Neural cell (in vitro differentiated cells): ENCODE measurements around the gene UBASH3B. TPM values are rescaled to one million over a fixed set of nuclear protein-coding genes. Genes with fewer than 3 reads are reported as not detected.

Experiments used
- H2AFZ ChIP-seq: fragments of 200-600, 300-800 bp; sonication (generic), shearing (Covaris generic); 2 replicates; pipeline ENCODE4 v1.6.0; 2014; ENCODE audit warnings: low read depth, mild to moderate bottlenecking, antibody characterized with exemption, low read length, moderate library complexity
- H3F3A ChIP-seq: fragments of 200-600 bp; shearing (Covaris generic); 2 replicates; pipeline ENCODE4 v1.6.1; 2016; ENCODE audit warnings: mild to moderate bottlenecking, moderate library complexity, mixed read lengths, antibody characterized with exemption, low read length; ENCODE audit not compliant: insufficient read depth, poor library complexity, severe bottlenecking
- H3K27ac ChIP-seq: fragments of 200-600, 300-800 bp; sonication (generic), shearing (Covaris generic); 2 replicates; pipeline ENCODE4 v1.5.1; 2014; ENCODE audit warnings: mild to moderate bottlenecking, low read length, moderate library complexity
- H3K27me3 ChIP-seq: fragments of 300-800, 200-600 bp; sonication (generic), shearing (Covaris generic); 2 replicates; pipeline ENCODE4 v1.6.0; 2014; ENCODE audit warnings: mild to moderate bottlenecking, low read depth, low read length, moderate library complexity; ENCODE audit not compliant: insufficient read depth
- H3K36me3 ChIP-seq: fragments of 300-800, 200-600 bp; sonication (generic), shearing (Covaris generic); 2 replicates; pipeline ENCODE4 v1.5.1; 2014; ENCODE audit warnings: mild to moderate bottlenecking, antibody characterized with exemption, low read length, moderate library complexity; ENCODE audit not compliant: insufficient read depth
- H3K4me2 ChIP-seq: fragments of 300-800, 200-600 bp; sonication (generic), shearing (Covaris generic); 2 replicates; pipeline ENCODE4 v1.6.0; 2014; ENCODE audit warnings: mild to moderate bottlenecking, low read length
- H3K4me3 ChIP-seq: fragments of 300-800, 200-600 bp; sonication (generic), shearing (Covaris generic); 2 replicates; pipeline ENCODE4 v1.5.1; 2014; ENCODE audit warnings: mild to moderate bottlenecking, low read length, moderate library complexity
- H3K79me2 ChIP-seq: fragments of 200-600 bp; shearing (Covaris generic); replicated peaks from 2 replicates; pipeline ENCODE4 v1.6.0; 2014; ENCODE audit warnings: mild to moderate bottlenecking, low read length, moderate library complexity; ENCODE audit not compliant: insufficient read depth
- H3K9ac ChIP-seq: fragments of 300-800, 200-600 bp; sonication (generic), shearing (Covaris generic); 2 replicates; pipeline ENCODE4 v1.6.1; 2016; ENCODE audit warnings: mild to moderate bottlenecking, low read length, mixed read lengths
- H3K9me2 ChIP-seq: fragments of 200-600 bp; shearing (Covaris generic); 2 replicates; pipeline ENCODE4 v1.6.1; 2016; ENCODE audit warnings: mild to moderate bottlenecking, low read length, mixed read lengths; ENCODE audit not compliant: insufficient read depth
- H3K9me3 ChIP-seq: fragments of 200-600, 300-800 bp; sonication (generic), shearing (Covaris generic); 2 replicates; pipeline ENCODE4 v1.6.1; 2016; ENCODE audit warnings: mild to moderate bottlenecking, mixed run types, low read length, moderate library complexity, mixed read lengths
- H4K20me1 ChIP-seq: fragments of 200-600 bp; shearing (Covaris generic); 2 replicates; pipeline ENCODE4 v1.6.1; 2016; ENCODE audit warnings: mild to moderate bottlenecking, mixed run types; ENCODE audit not compliant: insufficient read depth
- EP300 ChIP-seq: fragments of 450-650 bp; conservative IDR thresholded peaks from 2 replicates; pipeline ENCODE4 v1.6.1; 2014; ENCODE audit warnings: antibody characterized with exemption, mild to moderate bottlenecking, moderate library complexity; ENCODE audit not compliant: poor library complexity, severe bottlenecking
- EZH2 ChIP-seq: fragments of 200-600, 300-800 bp; shearing (Covaris generic), sonication (generic); IDR thresholded peaks from 2 replicates; pipeline ENCODE4 v1.6.1; 2014; ENCODE audit warnings: antibody characterized with exemption, low read length, borderline replicate concordance, mild to moderate bottlenecking; ENCODE audit not compliant: insufficient read depth, poor library complexity, severe bottlenecking
- MXI1 ChIP-seq: fragments of 450-650 bp; conservative IDR thresholded peaks from 2 replicates; pipeline ENCODE4 v1.6.1; 2014; ENCODE audit warnings: antibody characterized with exemption, mild to moderate bottlenecking; ENCODE audit not compliant: poor library complexity, severe bottlenecking
- POLR2AphosphoS5 ChIP-seq: IDR thresholded peaks from 2 replicates; pipeline ENCODE4 v1.6.1; 2012
- RAD21 ChIP-seq: fragments of 450-650 bp; conservative IDR thresholded peaks from 2 replicates; pipeline ENCODE4 v1.6.1; 2014; ENCODE audit warnings: antibody characterized with exemption, mild to moderate bottlenecking, moderate library complexity
- SMC3 ChIP-seq: fragments of 450-650 bp; conservative IDR thresholded peaks from 2 replicates; pipeline ENCODE4 v1.6.1; 2014; ENCODE audit warnings: antibody characterized with exemption, mild to moderate bottlenecking, moderate library complexity; ENCODE audit not compliant: poor library complexity
- TAF1 ChIP-seq: IDR thresholded peaks from 2 replicates; pipeline ENCODE4 v1.6.1; 2012; ENCODE audit warnings: low read depth
- polyA plus RNA-seq: library from polyadenylated mRNA; depleted of rRNA; stranded (reverse); fragments of >200 nt; gene quantifications from 2 replicates; pipeline ENCODE4 v1.2.3, GENCODE V29; 2014
- TF ChIP-seq, protein P1 (sequence below): fragments of 450-650 bp; IDR thresholded peaks from 2 replicates; pipeline ENCODE4 v1.5.1; 2014; ENCODE audit warnings: antibody characterized with exemption, mild to moderate bottlenecking, moderate library complexity; ENCODE audit not compliant: poor library complexity, severe bottlenecking
- TF ChIP-seq, protein P2 (sequence below): IDR thresholded peaks from 2 replicates; pipeline ENCODE4 v1.6.1; 2012; ENCODE audit warnings: borderline replicate concordance

The UBASH3B gene
- polyA plus RNA-seq, 1 donor from 2014 or later, result 4.2 TPM

DNA sequence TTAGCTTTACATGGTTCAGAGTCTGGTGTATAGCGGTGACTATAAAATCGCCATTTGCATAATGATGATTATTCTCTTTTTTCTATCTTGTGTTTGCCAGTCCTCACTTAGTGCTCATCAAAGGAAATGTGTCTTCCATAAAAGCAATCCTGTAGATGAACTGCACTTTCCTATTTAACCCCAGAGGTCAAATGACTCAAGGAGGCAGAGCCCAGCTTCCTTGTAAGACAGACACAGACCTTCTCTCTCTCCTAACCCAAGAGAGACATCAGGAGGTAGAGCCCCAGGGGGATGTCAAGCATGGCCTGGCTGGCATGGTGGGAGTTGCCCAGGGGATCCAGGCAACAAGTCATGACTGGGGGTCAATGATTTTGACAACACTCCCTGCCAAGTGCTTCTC lies 135.9 kb downstream of the UBASH3B start:
- H3K9me2 ChIP-seq, result no peaks in the 10 kb centered on the region
- H3K27me3 ChIP-seq, result no peaks in the 10 kb centered on the region
- no peaks in the 10 kb centered on the region for H3F3A ChIP-seq
- H3K9ac ChIP-seq, result no peak overlapping the region
- H3K36me3 ChIP-seq, result no peaks in the 10 kb centered on the region
- no peak overlapping the region for H3K4me2 ChIP-seq
- no peak overlapping the region for H3K4me3 ChIP-seq
- TF ChIP-seq MXI1 (no peak), POLR2AphosphoS5 (no peak), RAD21 (no peak), SMC3 (no peak)
- TF ChIP-seq, protein P1, sequence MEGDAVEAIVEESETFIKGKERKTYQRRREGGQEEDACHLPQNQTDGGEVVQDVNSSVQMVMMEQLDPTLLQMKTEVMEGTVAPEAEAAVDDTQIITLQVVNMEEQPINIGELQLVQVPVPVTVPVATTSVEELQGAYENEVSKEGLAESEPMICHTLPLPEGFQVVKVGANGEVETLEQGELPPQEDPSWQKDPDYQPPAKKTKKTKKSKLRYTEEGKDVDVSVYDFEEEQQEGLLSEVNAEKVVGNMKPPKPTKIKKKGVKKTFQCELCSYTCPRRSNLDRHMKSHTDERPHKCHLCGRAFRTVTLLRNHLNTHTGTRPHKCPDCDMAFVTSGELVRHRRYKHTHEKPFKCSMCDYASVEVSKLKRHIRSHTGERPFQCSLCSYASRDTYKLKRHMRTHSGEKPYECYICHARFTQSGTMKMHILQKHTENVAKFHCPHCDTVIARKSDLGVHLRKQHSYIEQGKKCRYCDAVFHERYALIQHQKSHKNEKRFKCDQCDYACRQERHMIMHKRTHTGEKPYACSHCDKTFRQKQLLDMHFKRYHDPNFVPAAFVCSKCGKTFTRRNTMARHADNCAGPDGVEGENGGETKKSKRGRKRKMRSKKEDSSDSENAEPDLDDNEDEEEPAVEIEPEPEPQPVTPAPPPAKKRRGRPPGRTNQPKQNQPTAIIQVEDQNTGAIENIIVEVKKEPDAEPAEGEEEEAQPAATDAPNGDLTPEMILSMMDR, result no peak
- H3K9me3 ChIP-seq, result no peaks in the 10 kb centered on the region
- no peak overlapping the region for H2AFZ ChIP-seq
- H3K79me2 ChIP-seq, result no peaks in the 10 kb centered on the region
- no peak overlapping the region for H3K27ac ChIP-seq
- no peaks in the 10 kb centered on the region for H4K20me1 ChIP-seq

DNA sequence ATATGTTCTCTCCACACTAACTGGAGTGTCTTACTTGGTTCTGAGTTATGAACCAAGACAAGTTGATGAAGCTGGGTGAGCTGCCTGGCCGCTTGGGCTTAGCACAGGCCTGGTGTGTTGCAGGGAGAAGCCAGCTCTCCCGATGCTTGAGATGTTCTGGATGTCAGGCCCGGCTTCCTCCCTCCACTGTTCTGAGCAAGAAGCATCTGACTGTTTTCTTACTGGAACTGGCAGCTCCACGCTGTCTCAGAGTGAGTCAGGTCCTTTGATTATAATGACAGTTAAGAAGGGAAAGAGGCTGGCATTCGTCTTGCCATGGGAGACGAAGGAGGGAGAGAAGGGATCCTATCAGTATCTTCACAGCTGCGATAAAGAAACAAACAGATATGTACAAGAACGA lies 136.3 kb downstream of the UBASH3B start:
- H3K4me3 ChIP-seq, result no peak overlapping the region
- no peak overlapping the region for H3K27ac ChIP-seq
- no peaks in the 10 kb centered on the region for H3K27me3 ChIP-seq
- no peaks in the 10 kb centered on the region for H3K9me3 ChIP-seq
- no peak overlapping the region for H3K9ac ChIP-seq
- no peaks in the 10 kb centered on the region for H3K36me3 ChIP-seq
- no peaks in the 10 kb centered on the region for H3K9me2 ChIP-seq
- H3F3A ChIP-seq, result no peaks in the 10 kb centered on the region
- H3K4me2 ChIP-seq, result no peak overlapping the region
- TF ChIP-seq, protein P2, sequence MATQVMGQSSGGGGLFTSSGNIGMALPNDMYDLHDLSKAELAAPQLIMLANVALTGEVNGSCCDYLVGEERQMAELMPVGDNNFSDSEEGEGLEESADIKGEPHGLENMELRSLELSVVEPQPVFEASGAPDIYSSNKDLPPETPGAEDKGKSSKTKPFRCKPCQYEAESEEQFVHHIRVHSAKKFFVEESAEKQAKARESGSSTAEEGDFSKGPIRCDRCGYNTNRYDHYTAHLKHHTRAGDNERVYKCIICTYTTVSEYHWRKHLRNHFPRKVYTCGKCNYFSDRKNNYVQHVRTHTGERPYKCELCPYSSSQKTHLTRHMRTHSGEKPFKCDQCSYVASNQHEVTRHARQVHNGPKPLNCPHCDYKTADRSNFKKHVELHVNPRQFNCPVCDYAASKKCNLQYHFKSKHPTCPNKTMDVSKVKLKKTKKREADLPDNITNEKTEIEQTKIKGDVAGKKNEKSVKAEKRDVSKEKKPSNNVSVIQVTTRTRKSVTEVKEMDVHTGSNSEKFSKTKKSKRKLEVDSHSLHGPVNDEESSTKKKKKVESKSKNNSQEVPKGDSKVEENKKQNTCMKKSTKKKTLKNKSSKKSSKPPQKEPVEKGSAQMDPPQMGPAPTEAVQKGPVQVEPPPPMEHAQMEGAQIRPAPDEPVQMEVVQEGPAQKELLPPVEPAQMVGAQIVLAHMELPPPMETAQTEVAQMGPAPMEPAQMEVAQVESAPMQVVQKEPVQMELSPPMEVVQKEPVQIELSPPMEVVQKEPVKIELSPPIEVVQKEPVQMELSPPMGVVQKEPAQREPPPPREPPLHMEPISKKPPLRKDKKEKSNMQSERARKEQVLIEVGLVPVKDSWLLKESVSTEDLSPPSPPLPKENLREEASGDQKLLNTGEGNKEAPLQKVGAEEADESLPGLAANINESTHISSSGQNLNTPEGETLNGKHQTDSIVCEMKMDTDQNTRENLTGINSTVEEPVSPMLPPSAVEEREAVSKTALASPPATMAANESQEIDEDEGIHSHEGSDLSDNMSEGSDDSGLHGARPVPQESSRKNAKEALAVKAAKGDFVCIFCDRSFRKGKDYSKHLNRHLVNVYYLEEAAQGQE, result no peak
- TF ChIP-seq EZH2 (no peak), TAF1 (no peak), RAD21 (no peak), POLR2AphosphoS5 (no peak), MXI1 (no peak), SMC3 (no peak), EP300 (no peak)
- TF ChIP-seq, protein P1, result no peak
- H4K20me1 ChIP-seq, result no peaks in the 10 kb centered on the region
- no peaks in the 10 kb centered on the region for H3K79me2 ChIP-seq
- no peak overlapping the region for H2AFZ ChIP-seq
